Mononuclear cell (primary cell): ENCODE measurements around the gene ANKRD13B. TPM values are rescaled to one million over a fixed set of nuclear protein-coding genes. Genes with fewer than 3 reads are reported as not detected.

ENCODE experiments used
- H3K27me3 ChIP-seq: 2 replicates; pipeline ENCODE4 v1.6.0; 2011; ENCODE audit warnings: low read length, control low read depth; ENCODE audit not compliant: insufficient read depth
- H3K4me1 ChIP-seq: 2 replicates; pipeline ENCODE4 v1.5.1; 2011; ENCODE audit warnings: mild to moderate bottlenecking, low read length, control low read depth; ENCODE audit not compliant: insufficient read depth
- H3K4me3 ChIP-seq: 2 replicates; pipeline ENCODE4 v1.5.1; 2011; ENCODE audit warnings: mild to moderate bottlenecking, low read length, moderate library complexity
- H3K9me3 ChIP-seq: 2 replicates; pipeline ENCODE4 v1.5.1; 2011; ENCODE audit warnings: low read depth, mild to moderate bottlenecking, control low read depth, low read length
- total RNA-seq: library from RNA; depleted of rRNA; stranded (reverse); fragments of >200 nt; gene quantifications from one replicate; pipeline ENCODE4 v1.2.3, GENCODE V29; 2012

Gene ANKRD13B
- total RNA-seq, 1 donor, result 1.3 TPM

GRCh38 chr17:29574732-29575510 is 18.0 kb upstream of the ANKRD13B start:
- Histone ChIP-seq H3K27me3 (no peaks in the 10 kb centered on the region), H3K4me3 (no peak overlapping the region), H3K4me1 (peaks cover 8% of the 10 kb centered on the region), H3K9me3 (no peaks in the 10 kb centered on the region)

GRCh38 chr17:29575511-29576213 is 17.3 kb upstream of the ANKRD13B start:
- no peaks in the 10 kb centered on the region for H3K9me3 ChIP-seq
- no peaks in the 10 kb centered on the region for H3K27me3 ChIP-seq
- H3K4me1 ChIP-seq, result peaks cover 11% of the 10 kb centered on the region
- no peak overlapping the region for H3K4me3 ChIP-seq

GRCh38 chr17:29576214-29577000 is 16.5 kb upstream of the ANKRD13B start:
- Histone ChIP-seq H3K27me3 (no peaks in the 10 kb centered on the region), H3K4me1 (peaks cover 11% of the 10 kb centered on the region), H3K9me3 (no peaks in the 10 kb centered on the region), H3K4me3 (no peak overlapping the region)

- no peak overlapping the region for H3K4me3 ChIP-seq
Measured at GRCh38 chr17:29577001-29577370, 15.9 kb upstream of the ANKRD13B start.

GRCh38 chr17:29577385-29578211 is 15.3 kb upstream of the ANKRD13B start:
- H3K9me3 ChIP-seq, result no peaks in the 10 kb centered on the region
- no peaks in the 10 kb centered on the region for H3K27me3 ChIP-seq
- H3K4me1 ChIP-seq, result peaks cover 11% of the 10 kb centered on the region
- H3K4me3 ChIP-seq, result no peak overlapping the region

More at GRCh38 chr17:29577001-29577370, 15.9 kb upstream of the ANKRD13B start:
- Histone ChIP-seq H3K9me3 (no peaks in the 10 kb centered on the region), H3K4me1 (peaks cover 11% of the 10 kb centered on the region), H3K27me3 (no peaks in the 10 kb centered on the region)

DNA sequence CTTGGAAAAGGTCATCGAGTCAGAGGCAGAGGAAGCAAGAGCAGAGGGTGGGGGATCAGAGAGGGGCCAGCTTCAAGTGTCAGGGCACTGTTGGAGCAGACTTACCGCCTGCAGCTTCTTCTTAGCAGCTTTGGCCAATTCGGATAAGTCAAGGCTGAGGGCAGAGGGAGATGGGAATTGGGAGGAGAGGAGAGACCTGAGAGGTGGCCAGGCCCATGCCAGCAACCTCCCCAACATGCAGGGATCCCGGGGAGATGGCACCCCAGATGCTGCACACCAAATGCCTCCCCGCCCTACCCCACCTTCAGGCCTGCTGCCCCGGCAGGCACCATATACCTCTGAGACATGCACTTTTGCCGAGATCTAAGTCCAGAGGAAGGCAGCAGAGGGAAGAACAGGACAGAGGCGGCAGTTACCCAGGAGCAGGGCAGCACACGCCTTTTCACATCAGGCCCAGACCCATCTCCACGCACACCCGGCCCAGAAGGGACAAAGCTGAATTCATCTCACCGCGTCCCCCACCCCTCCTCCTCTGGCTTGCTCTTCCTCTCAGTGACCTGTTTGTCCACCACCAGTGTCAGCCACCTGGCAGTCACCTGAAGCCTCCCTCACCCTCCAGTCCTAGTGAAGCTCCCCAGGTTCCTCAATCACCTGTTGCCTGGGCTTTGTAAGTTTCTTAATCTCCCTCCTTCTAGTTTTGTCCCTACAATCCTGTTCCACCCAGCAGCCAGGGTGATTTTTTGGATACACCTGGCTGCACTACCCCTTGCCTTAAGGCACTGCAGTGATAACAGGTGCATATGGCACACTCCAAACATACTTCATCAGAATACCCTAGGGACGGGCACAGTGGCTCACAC is 14.1 kb upstream of the ANKRD13B start:
- no peaks in the 10 kb centered on the region for H3K9me3 ChIP-seq
- peaks cover 4% of the 10 kb centered on the region for H3K4me1 ChIP-seq
- no peak overlapping the region for H3K4me3 ChIP-seq
- H3K27me3 ChIP-seq, result no peaks in the 10 kb centered on the region

GRCh38 chr17:29579866-29580771 is 12.8 kb upstream of the ANKRD13B start:
- Histone ChIP-seq H3K4me3 (no peak overlapping the region), H3K4me1 (peaks cover 16% of the 10 kb centered on the region), H3K9me3 (no peaks in the 10 kb centered on the region), H3K27me3 (no peaks in the 10 kb centered on the region)

- Histone ChIP-seq H3K4me1 (peaks cover 32% of the 10 kb centered on the region), H3K9me3 (no peaks in the 10 kb centered on the region), H3K4me3 (no peak overlapping the region), H3K27me3 (no peaks in the 10 kb centered on the region)
Measured at GRCh38 chr17:29581583-29582253, 11.2 kb upstream of the ANKRD13B start.

DNA sequence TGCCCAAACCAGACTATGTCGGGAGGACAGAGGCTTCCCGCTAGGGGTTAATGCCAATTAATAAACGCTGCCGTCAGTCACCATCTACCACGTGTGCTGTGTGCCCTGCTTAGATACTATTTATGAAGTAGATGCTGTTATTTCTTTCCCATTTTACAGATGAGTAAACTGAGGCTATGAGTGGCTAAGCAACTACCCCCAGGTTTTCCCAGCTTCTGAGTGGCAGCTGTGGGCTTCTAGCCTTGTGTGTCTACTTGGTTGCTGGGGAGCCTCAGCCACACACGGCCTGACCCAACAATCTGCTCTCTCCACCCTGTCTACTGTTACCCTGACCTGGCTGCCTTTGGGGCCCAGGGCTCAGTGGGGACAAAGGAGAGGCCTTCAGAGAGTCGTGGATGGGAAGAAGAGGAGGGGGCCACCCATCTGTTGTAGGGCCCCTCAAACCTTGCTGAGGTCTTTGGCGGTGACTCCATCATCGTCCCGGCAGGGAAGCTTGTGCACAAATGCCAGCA is 10.6 kb upstream of the ANKRD13B start:
- Histone ChIP-seq H3K4me3 (no peak overlapping the region), H3K9me3 (no peaks in the 10 kb centered on the region), H3K27me3 (no peaks in the 10 kb centered on the region), H3K4me1 (peaks cover 38% of the 10 kb centered on the region)

GRCh38 chr17:29582772-29583171 is 10.2 kb upstream of the ANKRD13B start:
- Histone ChIP-seq H3K9me3 (no peaks in the 10 kb centered on the region), H3K4me3 (no peak overlapping the region), H3K4me1 (peaks cover 43% of the 10 kb centered on the region), H3K27me3 (no peaks in the 10 kb centered on the region)

DNA sequence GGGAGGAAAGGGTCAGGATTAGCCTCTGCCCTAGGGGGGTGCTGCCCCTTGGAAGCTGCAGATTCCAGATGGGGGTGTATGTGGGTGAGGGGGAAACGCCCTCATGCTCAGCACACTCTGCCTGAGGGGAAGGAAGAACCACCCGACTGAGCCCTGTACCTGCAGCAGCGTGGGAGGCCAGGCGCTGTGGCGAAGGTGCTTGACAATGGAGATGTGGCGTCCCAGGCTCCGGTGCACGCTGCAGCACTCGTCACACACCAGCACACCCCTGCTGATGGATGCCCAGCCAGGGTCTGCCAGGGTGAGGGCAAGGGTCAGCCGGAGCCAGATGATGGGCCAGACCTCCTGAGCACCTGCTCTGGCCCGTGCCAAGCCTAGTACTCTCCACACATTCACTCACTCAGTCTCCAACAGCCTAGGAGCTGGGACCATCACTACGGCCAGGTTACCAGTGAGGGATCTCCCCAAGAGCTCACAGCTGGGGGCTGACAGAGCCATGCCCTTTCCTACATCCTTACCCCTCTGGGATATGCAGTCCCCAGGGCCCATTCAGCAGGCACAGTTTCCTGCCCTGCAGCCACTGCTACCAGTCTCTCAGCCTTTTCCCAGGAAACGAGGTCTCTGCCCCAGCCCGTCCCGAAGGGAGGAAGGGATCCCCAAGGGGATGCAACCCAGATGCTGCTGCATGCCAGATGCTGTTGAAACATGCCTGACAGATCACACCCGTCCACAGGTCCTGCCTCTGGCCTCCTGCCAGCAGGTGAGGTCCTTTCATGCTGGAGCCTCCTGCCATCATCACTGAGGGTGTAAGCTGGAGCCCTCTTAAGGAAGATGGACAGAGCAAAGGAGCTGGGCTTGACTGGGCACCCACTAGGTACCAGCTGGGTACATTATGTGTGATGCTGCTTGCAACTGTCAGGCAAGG is 9.3 kb upstream of the ANKRD13B start:
- H3K4me1 ChIP-seq, result peaks cover 51% of the 10 kb centered on the region
- no peaks in the 10 kb centered on the region for H3K27me3 ChIP-seq
- H3K4me3 ChIP-seq, result no peak overlapping the region
- no peaks in the 10 kb centered on the region for H3K9me3 ChIP-seq
